Measurements from ENCODE around the gene KCNK6.

The KCNK6 gene

DNA sequence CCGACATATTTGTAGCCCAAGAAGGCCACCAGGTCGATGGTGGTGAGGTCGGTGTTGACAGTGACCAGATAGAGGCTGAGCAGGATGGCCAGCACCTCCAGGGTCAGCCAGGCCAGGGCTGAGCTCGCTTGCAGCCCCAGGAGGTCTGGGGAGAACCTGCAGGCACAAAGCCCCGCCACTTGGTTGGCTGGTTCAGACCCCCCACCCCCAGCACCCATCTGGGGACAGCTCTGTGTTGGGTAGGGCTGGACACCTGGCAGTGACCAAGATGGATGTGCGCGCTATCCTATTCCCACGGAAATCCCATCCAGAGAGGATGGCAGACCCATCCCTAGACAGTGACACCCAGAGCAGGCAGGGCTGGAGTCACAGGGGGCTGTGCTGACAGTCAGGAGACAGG lies 12.0 kb upstream of the KCNK6 start:
- Histone ChIP-seq H3K4me3 (replicated peaks; ENCODE audit: low read depth, low read length) (no peak overlapping the region), H3K36me3 (ENCODE audit: control insufficient read depth, insufficient read depth, low read length) (peaks cover 12% of the 10 kb centered on the region), H3K27me3 (replicated peaks; ENCODE audit: control insufficient read depth, insufficient read depth, low read length) (no peaks in the 10 kb centered on the region)
- TF ChIP-seq CTCF (IDR thresholded peaks at IDR 0.05; ENCODE audit: insufficient read depth, low read length, poor library complexity, severe bottlenecking): no peak
- no peak for DNase-seq (ENCODE audit: extremely low read depth, insufficient read length)

- Histone ChIP-seq H3K4me3 (replicated peaks; ENCODE audit: low read depth, low read length) (no peak overlapping the region), H3K27me3 (replicated peaks; ENCODE audit: control insufficient read depth, insufficient read depth, low read length) (no peaks in the 10 kb centered on the region), H3K36me3 (ENCODE audit: control insufficient read depth, insufficient read depth, low read length) (peaks cover 12% of the 10 kb centered on the region)
- DNase-seq (ENCODE audit: extremely low read depth, insufficient read length): no peak
- no peak for TF ChIP-seq CTCF (IDR thresholded peaks at IDR 0.05; ENCODE audit: insufficient read depth, low read length, poor library complexity, severe bottlenecking)
These were observed 11.5 kb upstream of the KCNK6 start for GRCh38 chr19:38308006-38308766.

DNA sequence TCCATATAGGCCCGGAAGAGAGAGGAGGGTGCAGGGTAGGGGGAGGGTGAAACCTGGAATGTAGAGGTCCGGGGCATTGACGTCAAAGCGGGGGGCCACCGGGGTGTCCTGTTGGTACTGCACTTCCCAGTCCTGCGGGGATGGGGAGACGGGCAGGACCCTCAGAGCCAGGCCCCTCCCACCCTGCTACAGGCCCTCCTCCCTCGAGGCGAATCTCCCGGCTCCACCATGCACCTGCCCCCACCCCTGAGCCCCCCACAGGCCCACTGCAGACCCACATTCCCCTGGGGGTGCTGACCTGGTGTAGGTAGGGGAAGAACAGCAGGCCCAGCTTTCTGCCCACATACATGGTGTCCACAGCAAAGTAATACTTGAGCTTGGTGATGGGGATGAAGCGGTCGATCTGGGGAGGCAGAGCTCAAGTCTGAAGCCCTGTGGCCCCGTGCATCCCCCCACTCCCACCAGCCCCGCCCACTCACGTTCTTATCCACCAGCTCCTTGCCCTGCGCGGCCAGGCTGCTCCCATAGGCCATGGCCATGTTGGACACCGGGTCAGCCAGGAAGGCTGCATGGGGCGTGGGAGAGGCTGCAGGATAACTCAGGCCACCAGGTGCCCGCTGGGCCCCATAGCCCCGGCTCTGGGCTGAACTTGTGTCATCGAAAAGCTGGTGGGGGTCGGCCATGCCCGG lies 10.6 kb upstream of the KCNK6 start:
- Histone ChIP-seq H3K36me3 (ENCODE audit: control insufficient read depth, insufficient read depth, low read length) (peaks cover 10% of the 10 kb centered on the region), H3K27me3 (replicated peaks; ENCODE audit: control insufficient read depth, insufficient read depth, low read length) (no peaks in the 10 kb centered on the region), H3K4me3 (replicated peaks; ENCODE audit: low read depth, low read length) (no peak overlapping the region)
- no peak for TF ChIP-seq CTCF (IDR thresholded peaks at IDR 0.05; ENCODE audit: insufficient read depth, low read length, poor library complexity, severe bottlenecking)
- DNase-seq (ENCODE audit: extremely low read depth, insufficient read length): no peak

GRCh38 chr19:38309615-38310278 lies 9.9 kb upstream of the KCNK6 start:
- Histone ChIP-seq H3K4me3 (replicated peaks; ENCODE audit: low read depth, low read length) (no peak overlapping the region), H3K36me3 (ENCODE audit: control insufficient read depth, insufficient read depth, low read length) (peaks cover 10% of the 10 kb centered on the region), H3K27me3 (replicated peaks; ENCODE audit: control insufficient read depth, insufficient read depth, low read length) (no peaks in the 10 kb centered on the region)
- TF ChIP-seq CTCF (IDR thresholded peaks at IDR 0.05; ENCODE audit: insufficient read depth, low read length, poor library complexity, severe bottlenecking): no peak
- DNase-seq (ENCODE audit: extremely low read depth, insufficient read length): no peak

DNA sequence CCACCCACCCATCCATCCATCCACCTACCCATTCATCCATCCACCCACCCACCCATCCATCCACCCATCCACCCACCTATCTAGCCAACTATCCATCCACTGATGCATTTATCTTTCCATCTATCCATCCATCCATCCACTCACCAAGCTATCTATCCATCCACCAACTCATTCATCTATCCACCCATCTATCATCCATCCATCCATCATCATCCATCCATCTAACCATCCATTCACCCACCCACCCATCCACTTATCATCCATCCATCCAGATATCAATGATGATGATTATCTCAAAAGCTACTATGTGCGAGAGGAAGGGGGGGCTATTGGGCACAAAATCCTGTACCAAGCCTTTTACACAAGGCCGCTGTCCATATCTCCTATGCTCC lies 9.4 kb upstream of the KCNK6 start:
- Histone ChIP-seq H3K27me3 (replicated peaks; ENCODE audit: control insufficient read depth, insufficient read depth, low read length) (no peaks in the 10 kb centered on the region), H3K36me3 (ENCODE audit: control insufficient read depth, insufficient read depth, low read length) (peaks cover 10% of the 10 kb centered on the region)
- no peak for TF ChIP-seq CTCF (IDR thresholded peaks at IDR 0.05; ENCODE audit: insufficient read depth, low read length, poor library complexity, severe bottlenecking)

More for the DNA sequence above, 9.4 kb upstream of the KCNK6 start:
- H3K4me3 ChIP-seq (replicated peaks; ENCODE audit: low read depth, low read length): no peak overlapping the region
- DNase-seq (ENCODE audit: extremely low read depth, insufficient read length): no peak

Data from GM06990 (cell line).